Esophagus squamous epithelium (tissue), 5 donors: ENCODE results near the gene CCND2. TPM values are rescaled to one million over a fixed set of nuclear protein-coding genes. Genes with fewer than 3 reads are reported as not detected.
A peak's percentile ranks its signal among the peaks of the same experiment; 100 is the strongest.

Source experiments
- DNase-seq: peaks from one replicate; lab custom pipeline; 2025; lab: John Stamatoyannopoulos, UW
- H3K27ac ChIP-seq, 4 donors: fragments of 200-600 bp; sonication (generic); one replicate each; pipeline ENCODE4 v1.5.1; 2016 to 2019; ENCODE audit warnings: mild to moderate bottlenecking in 1 of 4
- H3K27me3 ChIP-seq, 4 donors: fragments of 200-600 bp; sonication (generic); 1 replicate in 3 of 4; 2 replicates in 1 of 4; pipeline versions ENCODE4 v1.5.1 to v1.6.0; 2017 to 2021; ENCODE audit warnings: antibody characterized with exemption in 1 of 4
- H3K36me3 ChIP-seq, 3 donors: fragments of 200-600 bp; sonication (generic); one replicate each; pipeline ENCODE4 v1.5.1; 2016 to 2019
- H3K4me1 ChIP-seq, 3 donors: fragments of 200-600 bp; sonication (generic); one replicate each; pipeline ENCODE4 v1.5.1; 2017 to 2019
- H3K4me3 ChIP-seq, 4 donors: fragments of 200-600 bp; sonication (generic); 1 replicate in 3 of 4; 2 replicates in 1 of 4; pipeline ENCODE4 v1.5.1; 2016 to 2019; ENCODE audit warnings: mild to moderate bottlenecking in 2 of 4, moderate library complexity in 1 of 4
- H3K9me3 ChIP-seq, 3 donors: fragments of 200-600 bp; sonication (generic); one replicate each; pipeline ENCODE4 v1.5.1; 2016 to 2019
- CTCF ChIP-seq, 6 experiments: fragments of 450-650 bp in 4 of 6; fragments of 200-600 bp in 2 of 6; sonication (generic) in 2 of 6; IDR thresholded peaks; one replicate each; pipeline ENCODE4 v1.5.1; 2016 to 2019; ENCODE audit warnings: antibody characterized with exemption in 6 of 6, mild to moderate bottlenecking in 4 of 6, moderate library complexity in 4 of 6
- POLR2A ChIP-seq, 4 donors: fragments of 450-650 bp; IDR thresholded peaks; one replicate each; pipeline ENCODE4 v1.6.1; 2017; ENCODE audit warnings: antibody characterized with exemption in 4 of 4, mild to moderate bottlenecking in 4 of 4, moderate library complexity in 3 of 4
- WGBS, 2 donors: methylation state at CpG; one replicate each; pipeline ENCODE4 v1.1.5; 2018; 5-methylcytosine and 5-hydroxymethylcytosine counted together
- intact Hi-C: fragments of 100-400 bp; cut with DNase I; formaldehyde crosslinking; loops from one replicate; pipeline ENCODE4 v1.15.0; 2022
- total RNA-seq, 4 donors: library from RNA; depleted of rRNA; stranded (reverse); fragments of >200 nt; gene quantifications; one replicate each; pipeline ENCODE4 v1.1.0, GENCODE V29; 2016
- donor health status: DM: yes; HTN: yes; CAD: no.

CCND2 gene
- total RNA-seq, 4 donors from 2014 or later, result 13.9 to 49.8 (median 35.9) TPM

GRCh38 chr12:4275870-4276301 is 2.3 kb downstream of the CCND2 start:
- intact Hi-C loops, result loop anchor here (5.0 kb wide), 3 partner anchors 164 to 389 kb away; no protein-coding TSS in a partner anchor
- WGBS, 2 donors, result 23 to 33% methylated on average over 13 of the region's 14 CpGs
- Histone ChIP-seq H3K27me3 (peaks cover 0 to 57% (median 0%) of the 10 kb centered on the region in 4 donors), H3K9me3 (no peaks in the 10 kb centered on the region), H3K4me1 (peaks cover 33 to 99% (median 59%) of the 10 kb centered on the region in 3 donors), H3K36me3 (peaks cover 4 to 35% (median 6%) of the 10 kb centered on the region in 3 donors), H3K4me3 (peak overlapping the region; percentile 54 to 94 (median 84)), H3K27ac (peak overlapping the region; percentile 82 to 97 (median 94))
- no peak for DNase-seq
- TF ChIP-seq CTCF (IDR thresholded peaks at IDR 0.05) (no peak), POLR2A (IDR thresholded peaks at IDR 0.05) (no peak)

DNA sequence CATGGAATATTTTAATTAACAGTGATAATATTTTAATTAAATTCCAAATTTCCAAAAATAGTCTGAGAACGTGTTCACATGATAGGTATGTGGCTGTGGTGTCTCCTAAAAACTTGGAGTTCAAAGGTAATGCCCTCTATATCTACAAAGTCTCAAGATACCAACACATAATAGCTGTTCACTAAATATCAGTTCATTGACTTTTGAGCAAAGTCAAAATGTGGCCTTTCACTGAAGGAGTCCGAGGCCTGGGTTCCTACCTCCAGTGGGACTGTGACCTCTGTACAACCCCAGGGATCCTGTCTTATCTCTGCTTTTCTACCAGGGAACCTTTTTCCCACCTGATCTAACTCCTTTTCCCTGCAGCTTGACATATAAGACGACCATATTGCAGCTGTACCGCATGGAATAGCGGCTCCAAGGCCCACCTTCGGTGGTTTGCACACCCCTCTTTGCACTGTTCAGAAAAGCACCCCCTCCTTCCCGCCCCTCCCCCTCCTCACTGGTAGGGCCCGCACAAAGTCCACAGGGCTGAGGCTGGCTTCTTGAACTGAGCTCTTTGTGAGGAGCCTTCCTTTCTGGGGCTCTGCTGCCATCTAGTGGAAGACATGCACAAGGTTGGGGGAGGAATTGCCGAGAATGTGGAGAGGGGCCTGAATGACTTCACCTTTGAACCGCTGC is 3.1 kb downstream of the CCND2 start:
- peaks cover 27 to 99% (median 57%) of the 10 kb centered on the region in 3 donors for H3K4me1 ChIP-seq
- H3K9me3 ChIP-seq, result no peaks in the 10 kb centered on the region
- intact Hi-C loops, result loop anchor here (5.0 kb wide), 3 partner anchors 164 to 389 kb away; no protein-coding TSS in a partner anchor
- DNase-seq, result no peak
- TF ChIP-seq CTCF (IDR thresholded peaks at IDR 0.05) (peak; percentile 88 to 94 (median 93)), POLR2A (IDR thresholded peaks at IDR 0.05) (no peak)
- H3K27ac ChIP-seq, result peak overlapping the region in 3 of 4 donors; percentile 92 to 97 (median 96)
- H3K4me3 ChIP-seq, result peak overlapping the region in 3 of 4 donors; percentile 12 to 94 (median 92)
- peaks cover 0 to 49% (median 0%) of the 10 kb centered on the region in 4 donors for H3K27me3 ChIP-seq
- 4 to 6% methylated on average over 8 of the region's 10 CpGs for WGBS, 2 donors
- peaks cover 6 to 43% (median 10%) of the 10 kb centered on the region in 3 donors for H3K36me3 ChIP-seq

- 24 to 27% methylated on average over 6 of the region's 6 CpGs for WGBS, 2 donors
- H3K4me3 ChIP-seq, result peak overlapping the region in 1 of 4 donors; percentile 94
- peaks cover 0 to 46% (median 0%) of the 10 kb centered on the region in 4 donors for H3K27me3 ChIP-seq
- intact Hi-C loops, result loop anchor here (5.0 kb wide), 3 partner anchors 165 to 390 kb away; no protein-coding TSS in a partner anchor
- DNase-seq, result no peak
- peaks cover 6 to 48% (median 11%) of the 10 kb centered on the region in 3 donors for H3K36me3 ChIP-seq
- TF ChIP-seq CTCF (IDR thresholded peaks at IDR 0.05), result no peak
- TF ChIP-seq POLR2A (IDR thresholded peaks at IDR 0.05), result no peak
- peak overlapping the region in 3 of 4 donors; percentile 92 to 97 (median 96) for H3K27ac ChIP-seq
- peaks cover 25 to 99% (median 56%) of the 10 kb centered on the region in 3 donors for H3K4me1 ChIP-seq
- H3K9me3 ChIP-seq, result no peaks in the 10 kb centered on the region
Measured at GRCh38 chr12:4277205-4277543, 3.6 kb downstream of the CCND2 start.

DNA sequence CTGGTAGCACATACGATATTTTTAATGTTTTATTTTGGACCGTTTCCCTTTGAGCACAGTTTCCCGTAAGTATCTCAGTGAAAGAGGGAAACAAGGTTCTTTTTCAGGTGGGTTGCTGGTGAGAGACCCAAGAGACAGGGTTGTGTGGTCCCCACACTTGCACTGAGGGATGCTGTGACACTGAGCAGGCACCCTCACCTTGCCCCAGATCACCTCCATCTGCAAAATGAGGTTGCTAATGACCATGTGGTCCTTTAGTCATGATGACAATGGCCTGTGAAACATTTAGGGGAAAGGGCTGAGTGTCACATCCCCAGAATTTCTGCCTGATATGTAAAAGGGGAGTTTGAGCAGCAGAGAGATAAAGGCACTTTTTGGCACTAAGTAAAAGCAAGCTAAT is 4.3 kb downstream of the CCND2 start:
- H3K27me3 ChIP-seq, result peaks cover 0 to 39% (median 0%) of the 10 kb centered on the region in 4 donors
- peaks cover 6 to 55% (median 14%) of the 10 kb centered on the region in 3 donors for H3K36me3 ChIP-seq
- no peaks in the 10 kb centered on the region for H3K9me3 ChIP-seq
- H3K27ac ChIP-seq, result peak overlapping the region in 2 of 4 donors; percentile 20 to 97
- no peak for TF ChIP-seq CTCF (IDR thresholded peaks at IDR 0.05)
- TF ChIP-seq POLR2A (IDR thresholded peaks at IDR 0.05), result no peak
- H3K4me3 ChIP-seq, result no peak overlapping the region
- no peak for DNase-seq
- 56 to 77% methylated on average over 3 of the region's 3 CpGs for WGBS, 2 donors
- intact Hi-C loops, result loop anchor here (5.0 kb wide), 3 partner anchors 166 to 391 kb away; no protein-coding TSS in a partner anchor
- H3K4me1 ChIP-seq, result peaks cover 18 to 97% (median 50%) of the 10 kb centered on the region in 3 donors
